Measurements from ENCODE around the gene CSF1R. TPM values are rescaled to one million over a fixed set of nuclear protein-coding genes. Genes with fewer than 3 reads are reported as not detected.

CSF1R gene
- total RNA-seq, 2 donors from 2014 or later = 2.7 to 3.4 TPM

DNA sequence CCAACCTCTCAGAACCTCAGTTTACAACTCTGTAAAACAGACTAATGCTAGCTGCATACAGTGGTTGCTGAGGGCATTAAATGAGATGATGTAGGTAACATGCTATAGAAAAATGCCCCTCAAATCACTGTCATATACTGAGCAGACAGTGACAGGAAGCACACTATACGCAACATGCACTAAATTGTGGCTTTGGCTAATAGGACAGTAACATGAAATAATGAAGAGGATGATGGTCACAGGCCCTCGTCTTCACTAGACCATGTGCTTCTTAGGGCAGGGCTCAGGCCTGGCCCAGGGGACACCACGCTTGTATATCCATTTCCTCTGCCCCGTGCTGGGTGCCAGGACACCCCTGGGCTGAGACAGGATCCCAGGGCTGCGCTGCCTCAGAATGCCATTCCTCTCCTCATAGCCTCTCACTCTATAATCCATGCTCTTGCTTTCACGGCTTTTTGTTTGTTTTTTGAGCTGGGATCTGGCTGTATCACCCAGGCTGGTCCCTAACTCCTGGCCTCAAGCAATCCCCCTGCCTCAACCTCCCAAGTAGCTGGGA is 18.9 kb downstream of the CSF1R start:
- DNase-seq (no peak), ATAC-seq (no peak)
- H3K9me3 ChIP-seq (ENCODE audit: control insufficient read depth, low read length, poor library complexity, severe bottlenecking) = no peaks in the 10 kb centered on the region
- Mint-ChIP-seq H3K27ac (peak overlapping the region; percentile 70), H3K36me3 (ENCODE audit: low read depth) (no peaks in the 10 kb centered on the region), H3K4me3 (no peak overlapping the region), H3K27me3 (peaks cover 1% of the 10 kb centered on the region), H3K4me1 (peaks cover 15% of the 10 kb centered on the region)

DNA sequence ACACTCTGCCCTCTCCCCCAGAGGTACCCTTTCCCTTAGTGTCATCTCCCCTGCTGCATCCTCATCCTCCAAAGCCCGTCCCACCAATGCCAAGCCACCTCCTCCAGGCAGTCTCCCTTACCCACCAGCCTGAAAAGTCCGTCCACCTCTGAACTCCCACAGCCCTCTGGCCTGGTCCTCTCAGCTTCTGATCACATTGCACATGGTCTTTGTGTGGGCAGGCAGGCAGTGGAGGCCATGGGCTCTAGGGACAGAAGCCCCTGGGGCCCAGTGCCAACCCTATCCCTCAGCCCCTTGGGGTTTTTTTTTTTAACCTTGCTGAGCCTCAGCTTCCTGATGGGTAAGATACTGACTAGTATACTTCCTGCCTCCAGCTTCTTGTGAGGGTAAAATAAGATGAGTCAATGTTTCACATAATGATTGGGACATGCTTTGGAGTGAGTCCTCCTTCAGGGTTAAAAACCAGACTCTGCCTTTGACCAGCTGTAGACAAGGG is 19.4 kb downstream of the CSF1R start:
- peaks cover 18% of the 10 kb centered on the region for H3K4me1 Mint-ChIP-seq
- peaks cover 4% of the 10 kb centered on the region for H3K27me3 Mint-ChIP-seq
- no peaks in the 10 kb centered on the region for H3K36me3 Mint-ChIP-seq (ENCODE audit: low read depth)
- H3K9me3 ChIP-seq (ENCODE audit: control insufficient read depth, low read length, poor library complexity, severe bottlenecking) = no peaks in the 10 kb centered on the region
- peak overlapping the region; percentile 70 for H3K27ac Mint-ChIP-seq
- ATAC-seq = no peak
- peak overlapping the region; percentile 61 for H3K4me3 Mint-ChIP-seq
- no peak for DNase-seq

DNA sequence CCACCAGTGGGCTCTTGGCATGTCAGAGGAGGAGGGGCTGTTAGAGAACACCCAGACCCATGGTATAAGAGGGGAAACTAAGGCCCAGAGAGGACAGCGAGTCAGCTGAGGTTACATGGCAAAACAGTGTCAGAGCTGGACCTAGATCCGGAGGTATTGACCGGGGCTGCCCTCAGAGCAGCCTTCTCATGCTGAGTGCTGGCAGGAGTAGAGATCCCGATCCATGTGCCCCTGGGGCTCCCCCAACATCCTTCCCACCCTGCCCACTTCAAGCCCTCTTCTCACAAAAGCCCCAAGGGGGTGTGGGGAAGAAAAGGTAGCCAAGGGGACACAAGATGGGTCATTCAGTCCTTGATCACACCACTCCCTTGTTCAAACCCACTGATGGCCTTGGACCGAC is 19.9 kb downstream of the CSF1R start:
- Mint-ChIP-seq H3K4me3 (no peak overlapping the region), H3K4me1 (peaks cover 18% of the 10 kb centered on the region), H3K27ac (peak overlapping the region; percentile 70), H3K27me3 (peaks cover 4% of the 10 kb centered on the region), H3K36me3 (ENCODE audit: low read depth) (no peaks in the 10 kb centered on the region)
- ATAC-seq (no peak), DNase-seq (no peak)
- no peaks in the 10 kb centered on the region for H3K9me3 ChIP-seq (ENCODE audit: control insufficient read depth, low read length, poor library complexity, severe bottlenecking)

DNA sequence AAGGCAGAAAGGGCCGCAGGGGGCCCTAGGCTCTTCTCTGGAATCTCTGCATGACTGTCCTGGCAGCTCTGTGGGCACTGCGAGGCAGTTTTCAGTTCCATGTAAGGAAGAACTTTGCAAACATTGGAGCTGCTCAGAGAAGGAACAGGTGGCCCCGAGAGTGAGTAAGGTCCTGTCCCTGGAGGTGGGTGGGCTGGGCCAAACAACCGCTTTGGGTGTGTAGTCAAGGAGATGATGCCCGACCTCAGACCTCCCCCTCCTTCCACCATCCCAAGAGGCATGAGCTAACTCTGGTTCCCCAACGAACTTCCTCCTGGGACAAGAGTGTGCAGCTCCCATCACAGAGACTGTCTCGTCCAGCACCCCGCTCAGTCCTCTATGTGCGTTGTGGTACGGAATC is 20.5 kb downstream of the CSF1R start:
- no peaks in the 10 kb centered on the region for H3K9me3 ChIP-seq (ENCODE audit: control insufficient read depth, low read length, poor library complexity, severe bottlenecking)
- Mint-ChIP-seq H3K36me3 (ENCODE audit: low read depth) (no peaks in the 10 kb centered on the region), H3K4me3 (no peak overlapping the region), H3K27me3 (peaks cover 4% of the 10 kb centered on the region), H3K4me1 (peaks cover 18% of the 10 kb centered on the region), H3K27ac (no peak overlapping the region)
- no peak for ATAC-seq
- no peak for DNase-seq

DNA sequence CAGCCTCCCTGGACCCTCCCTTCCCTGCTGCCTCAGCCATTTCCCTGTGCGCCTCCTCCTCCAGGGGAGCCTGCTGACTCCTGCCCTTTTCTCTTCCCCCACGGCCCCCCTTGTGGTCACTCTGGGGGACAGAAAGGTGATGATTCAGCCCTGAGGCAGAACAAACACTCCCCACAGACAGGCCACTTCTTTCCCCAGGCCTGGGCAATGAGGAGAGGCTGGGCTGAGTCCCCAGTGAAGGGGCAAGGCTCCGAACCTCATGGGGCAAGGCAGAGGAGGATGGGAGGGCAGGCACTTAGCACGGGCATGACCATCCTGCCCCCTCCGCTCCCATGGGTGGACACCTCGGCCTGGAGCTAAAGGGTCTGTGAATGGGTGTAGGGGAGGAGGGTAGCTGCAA is 21.0 kb downstream of the CSF1R start:
- H3K9me3 ChIP-seq (ENCODE audit: control insufficient read depth, low read length, poor library complexity, severe bottlenecking) = no peaks in the 10 kb centered on the region
- Mint-ChIP-seq H3K27me3 (peaks cover 4% of the 10 kb centered on the region), H3K4me3 (no peak overlapping the region), H3K4me1 (peaks cover 18% of the 10 kb centered on the region), H3K27ac (no peak overlapping the region), H3K36me3 (ENCODE audit: low read depth) (no peaks in the 10 kb centered on the region)
- ATAC-seq = no peak
- no peak for DNase-seq

DNA sequence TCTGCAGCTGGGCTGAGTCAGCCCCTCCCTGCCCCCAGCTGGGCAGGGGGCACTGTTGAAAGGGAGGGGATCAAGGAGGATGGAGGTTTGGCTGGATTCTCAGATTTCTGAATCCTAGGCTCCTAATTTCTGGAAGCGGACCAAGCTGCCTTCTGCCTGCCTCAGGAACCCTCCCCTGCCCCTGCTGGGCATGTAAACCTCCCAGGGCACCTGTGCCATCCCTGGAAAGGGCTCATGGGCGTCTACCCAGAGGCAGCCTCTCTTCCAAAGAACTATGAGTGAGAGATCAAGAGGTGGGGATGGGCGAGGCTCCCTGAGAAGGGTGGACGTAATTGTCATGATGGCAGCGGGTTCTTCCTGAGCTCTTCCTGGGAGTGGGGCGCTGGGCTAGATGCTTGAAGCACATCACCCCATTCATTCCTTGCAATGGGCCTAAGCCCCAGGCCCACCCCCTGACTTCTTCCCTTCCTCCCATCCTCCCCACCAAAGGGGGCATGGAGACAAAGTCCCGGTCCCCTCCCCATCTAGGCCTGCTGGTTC is 21.6 kb downstream of the CSF1R start:
- no peak for DNase-seq
- Mint-ChIP-seq H3K27me3 (peaks cover 4% of the 10 kb centered on the region), H3K4me3 (no peak overlapping the region), H3K4me1 (peaks cover 18% of the 10 kb centered on the region), H3K36me3 (ENCODE audit: low read depth) (no peaks in the 10 kb centered on the region), H3K27ac (no peak overlapping the region)
- no peak for ATAC-seq
- H3K9me3 ChIP-seq (ENCODE audit: control insufficient read depth, low read length, poor library complexity, severe bottlenecking) = no peaks in the 10 kb centered on the region

DNA sequence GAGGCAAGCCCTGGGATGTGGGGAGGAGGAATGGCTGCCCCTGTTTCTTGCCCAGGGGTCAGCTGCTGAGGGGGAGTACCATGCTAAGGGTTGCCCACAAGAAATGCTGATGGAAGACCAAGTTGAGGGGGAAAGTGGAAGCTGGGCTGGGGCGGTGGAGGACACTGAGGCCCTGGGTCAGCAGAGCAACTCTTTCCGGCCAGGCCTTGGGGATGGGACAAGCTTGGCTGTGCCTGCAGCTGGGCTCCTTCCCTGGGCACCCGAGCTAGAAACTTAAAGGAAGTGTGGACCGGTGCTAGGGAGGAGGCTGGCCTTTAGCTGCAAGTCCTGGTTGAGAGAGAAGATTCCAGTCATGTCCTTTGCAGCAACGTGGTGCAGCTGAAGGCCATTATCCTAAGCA is 22.7 kb downstream of the CSF1R start:
- Mint-ChIP-seq H3K4me3 (no peak overlapping the region), H3K36me3 (ENCODE audit: low read depth) (no peaks in the 10 kb centered on the region), H3K27me3 (peaks cover 4% of the 10 kb centered on the region), H3K27ac (no peak overlapping the region), H3K4me1 (peaks cover 17% of the 10 kb centered on the region)
- no peaks in the 10 kb centered on the region for H3K9me3 ChIP-seq (ENCODE audit: control insufficient read depth, low read length, poor library complexity, severe bottlenecking)
- ATAC-seq (no peak), DNase-seq (no peak)

DNA sequence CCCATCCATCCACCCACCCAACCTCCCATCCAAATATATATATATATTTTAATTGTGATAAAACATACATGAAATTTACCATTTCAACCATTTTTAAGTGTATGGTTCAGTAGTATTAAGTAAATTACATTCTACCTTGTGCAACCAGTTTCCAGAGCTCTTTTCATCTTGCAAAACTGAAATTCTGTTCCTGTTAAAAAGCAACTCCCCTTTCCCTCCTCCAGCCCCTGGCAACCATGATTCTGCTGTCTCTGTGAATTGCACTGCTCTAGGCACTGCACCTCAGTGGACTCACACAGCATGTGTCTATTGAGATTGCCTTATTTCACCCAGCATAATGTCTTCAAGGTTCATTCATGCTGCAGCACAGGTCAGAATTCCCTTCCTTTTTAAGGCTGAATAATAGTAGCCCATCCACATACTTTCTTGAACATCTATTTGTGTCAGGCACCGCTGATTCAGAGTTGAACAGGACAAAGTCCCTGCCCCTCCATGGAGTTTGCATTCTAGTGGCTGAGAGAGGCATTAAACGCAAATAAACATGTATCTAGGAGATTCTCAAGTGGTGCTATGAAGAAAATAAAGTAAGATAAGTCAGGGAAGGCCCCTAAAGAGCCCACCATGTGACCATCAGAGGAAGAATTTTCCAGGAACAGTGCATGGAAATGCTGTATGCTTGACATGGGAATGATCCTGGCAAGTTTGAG is 24.0 kb downstream of the CSF1R start:
- no peak for ATAC-seq
- no peaks in the 10 kb centered on the region for H3K36me3 Mint-ChIP-seq (ENCODE audit: low read depth)
- no peak overlapping the region for H3K27ac Mint-ChIP-seq

DNA sequence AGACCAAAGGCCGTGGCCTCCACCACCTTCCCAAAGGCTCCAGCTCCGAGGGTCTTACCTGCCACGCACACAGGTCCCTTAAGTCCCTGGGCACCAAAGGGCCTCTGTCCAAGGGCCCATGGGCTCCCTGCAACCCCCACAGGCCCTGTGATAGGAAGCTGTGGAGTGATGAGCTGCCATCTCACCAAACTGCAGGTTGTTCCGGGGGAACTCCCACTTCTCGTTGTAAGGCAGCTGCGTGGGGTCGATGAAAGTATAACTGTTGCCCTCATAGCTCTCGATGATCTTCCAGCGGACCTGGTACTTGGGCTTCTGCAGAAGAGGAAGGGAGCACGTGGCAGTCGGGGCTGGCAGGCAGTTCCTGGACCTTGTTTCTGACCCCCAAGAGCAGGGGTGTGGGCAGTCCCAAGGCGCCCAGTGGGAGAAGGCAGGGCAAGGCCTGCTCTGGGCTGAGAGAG is 24.8 kb downstream of the CSF1R start:
- no peak overlapping the region for H3K27ac Mint-ChIP-seq
- no peak for DNase-seq
- no peak for ATAC-seq
- H3K4me3 Mint-ChIP-seq = no peak overlapping the region
- H3K4me1 Mint-ChIP-seq = peaks cover 7% of the 10 kb centered on the region
- no peaks in the 10 kb centered on the region for H3K36me3 Mint-ChIP-seq (ENCODE audit: low read depth)
- H3K9me3 ChIP-seq (ENCODE audit: control insufficient read depth, low read length, poor library complexity, severe bottlenecking) = no peaks in the 10 kb centered on the region
- H3K27me3 Mint-ChIP-seq = peaks cover 4% of the 10 kb centered on the region

More for the DNA sequence above, 24.0 kb downstream of the CSF1R start:
- no peaks in the 10 kb centered on the region for H3K9me3 ChIP-seq (ENCODE audit: control insufficient read depth, low read length, poor library complexity, severe bottlenecking)
- peaks cover 15% of the 10 kb centered on the region for H3K4me1 Mint-ChIP-seq
- H3K4me3 Mint-ChIP-seq = no peak overlapping the region
- H3K27me3 Mint-ChIP-seq = peaks cover 4% of the 10 kb centered on the region
- no peak for DNase-seq

DNA sequence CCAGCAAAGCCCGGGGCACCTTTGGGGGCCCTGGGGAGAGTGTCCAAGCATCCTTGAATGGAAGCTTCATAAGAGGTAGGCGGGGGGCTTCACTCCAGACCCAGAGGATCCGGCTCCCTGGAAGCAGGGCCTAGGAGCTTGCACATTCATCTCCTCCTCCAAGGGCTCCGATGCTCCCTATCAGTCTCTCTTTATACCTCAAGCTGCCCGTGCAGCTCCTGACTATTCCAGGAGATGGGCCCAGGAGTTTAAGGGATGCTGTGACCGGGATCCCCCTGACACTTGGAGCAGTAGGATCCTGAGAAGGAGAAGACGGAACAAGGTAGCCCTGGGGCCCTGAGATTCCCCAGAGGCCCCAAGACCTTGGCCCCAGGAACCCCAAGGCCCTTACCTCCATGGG is 25.9 kb downstream of the CSF1R start:
- DNase-seq (no peak), ATAC-seq (no peak)
- Mint-ChIP-seq H3K27me3 (peaks cover 4% of the 10 kb centered on the region), H3K4me3 (no peak overlapping the region), H3K4me1 (peaks cover 7% of the 10 kb centered on the region), H3K27ac (no peak overlapping the region), H3K36me3 (ENCODE audit: low read depth) (no peaks in the 10 kb centered on the region)
- H3K9me3 ChIP-seq (ENCODE audit: control insufficient read depth, low read length, poor library complexity, severe bottlenecking) = no peaks in the 10 kb centered on the region

DNA sequence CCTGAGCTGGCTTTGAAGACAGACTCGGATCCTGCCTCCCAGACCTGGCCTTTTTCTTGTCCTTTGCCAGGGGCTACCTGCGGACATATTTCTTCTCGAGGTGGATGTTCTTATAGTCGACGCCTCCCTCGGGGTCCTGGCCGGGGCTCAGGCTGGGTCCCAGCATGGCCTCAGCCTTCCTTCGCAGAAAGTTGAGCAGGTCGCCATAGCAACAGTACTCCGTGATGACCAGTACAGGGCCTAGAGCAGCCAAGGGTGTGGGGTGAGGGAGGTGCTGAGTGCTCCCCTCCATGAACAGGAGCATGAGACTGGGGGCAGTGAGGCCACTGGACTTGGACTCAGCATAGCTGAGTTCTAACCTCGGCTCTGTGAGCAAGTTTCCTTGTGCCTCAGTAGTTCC is 26.7 kb downstream of the CSF1R start:
- DNase-seq = no peak
- Mint-ChIP-seq H3K27ac (no peak overlapping the region), H3K4me3 (no peak overlapping the region), H3K36me3 (ENCODE audit: low read depth) (no peaks in the 10 kb centered on the region), H3K4me1 (peaks cover 7% of the 10 kb centered on the region), H3K27me3 (peaks cover 4% of the 10 kb centered on the region)
- ATAC-seq = no peak
- no peaks in the 10 kb centered on the region for H3K9me3 ChIP-seq (ENCODE audit: control insufficient read depth, low read length, poor library complexity, severe bottlenecking)

DNA sequence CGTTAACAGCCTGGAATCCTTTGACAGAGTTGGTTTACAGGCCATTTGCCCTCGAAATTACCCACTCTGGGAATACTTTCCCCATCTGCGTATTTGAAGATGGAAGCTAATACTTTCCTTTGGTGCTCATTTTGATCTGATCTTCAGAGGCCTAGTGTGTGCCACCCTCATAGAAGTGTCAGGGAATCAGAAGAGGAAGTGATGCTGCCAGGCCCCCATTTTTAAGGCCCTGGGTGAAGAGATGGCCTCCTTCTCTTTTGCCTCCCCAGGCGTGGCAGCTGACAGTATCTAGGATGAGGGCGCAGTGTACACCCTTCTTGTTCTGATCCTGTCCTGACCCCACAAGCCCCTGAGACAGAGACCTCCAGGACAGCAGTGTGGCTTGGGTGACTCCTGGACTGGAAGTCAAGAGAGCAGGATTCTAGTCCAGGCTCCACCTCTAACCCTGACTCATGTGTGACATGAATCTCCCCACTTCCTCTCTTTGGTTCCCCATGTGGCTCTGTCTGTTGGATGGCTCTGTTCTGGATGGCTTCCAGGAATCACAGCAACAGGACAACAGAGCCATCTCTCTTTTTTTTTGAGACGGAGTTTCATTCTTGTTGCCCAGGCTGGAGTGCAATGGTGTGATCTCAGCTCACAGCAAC is 27.8 kb downstream of the CSF1R start:
- H3K4me3 Mint-ChIP-seq = no peak overlapping the region
- no peaks in the 10 kb centered on the region for H3K9me3 ChIP-seq (ENCODE audit: control insufficient read depth, low read length, poor library complexity, severe bottlenecking)
- H3K36me3 Mint-ChIP-seq (ENCODE audit: low read depth) = no peaks in the 10 kb centered on the region
- H3K4me1 Mint-ChIP-seq = peaks cover 7% of the 10 kb centered on the region
- peak overlapping the region; percentile 21 for H3K27ac Mint-ChIP-seq
- peak; percentile 38 for ATAC-seq
- peaks cover 4% of the 10 kb centered on the region for H3K27me3 Mint-ChIP-seq
- no peak for DNase-seq

DNA sequence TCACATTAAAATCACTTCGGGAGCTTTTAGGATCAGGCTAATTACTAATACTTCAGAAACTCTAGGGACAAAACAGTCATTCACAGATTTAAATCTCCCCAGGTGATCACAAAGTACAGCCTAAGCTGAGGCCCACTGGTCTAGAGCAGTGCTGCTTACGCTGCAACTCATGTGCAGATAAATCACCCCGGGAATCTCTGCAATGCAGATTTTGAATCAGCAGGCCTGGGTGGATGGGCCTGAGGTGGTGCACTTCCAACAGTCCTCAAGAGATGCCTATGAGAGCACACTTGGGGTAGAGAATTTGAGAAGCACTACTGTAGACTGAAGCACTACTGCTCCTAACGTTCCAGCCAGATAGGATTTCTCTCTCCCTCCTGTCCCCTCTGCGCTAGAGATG is 28.4 kb downstream of the CSF1R start:
- peaks cover 4% of the 10 kb centered on the region for H3K27me3 Mint-ChIP-seq
- peaks cover 8% of the 10 kb centered on the region for H3K4me1 Mint-ChIP-seq
- H3K9me3 ChIP-seq (ENCODE audit: control insufficient read depth, low read length, poor library complexity, severe bottlenecking) = no peaks in the 10 kb centered on the region
- peak overlapping the region; percentile 21 for H3K27ac Mint-ChIP-seq
- no peaks in the 10 kb centered on the region for H3K36me3 Mint-ChIP-seq (ENCODE audit: low read depth)
- no peak overlapping the region for H3K4me3 Mint-ChIP-seq
- DNase-seq (no peak), ATAC-seq (no peak)

Data from T-helper 17 cell (primary cell).